Body of pancreas (tissue), 4 donors: ENCODE results near the gene REPIN1.
A peak's percentile ranks its signal among the peaks of the same experiment; 100 is the strongest.

Experiments used
- CTCF ChIP-seq, 7 experiments: fragments of 450-650 bp in 4 of 7; fragments of 200-600 bp in 3 of 7; sonication (generic) in 3 of 7; IDR thresholded peaks; one replicate each; pipeline ENCODE4 v1.5.1; 2016 to 2019; ENCODE audit warnings: antibody characterized with exemption in 7 of 7
- POLR2A ChIP-seq, 3 donors: fragments of 450-650 bp; IDR thresholded peaks; one replicate each; pipeline ENCODE4 v1.6.1; 2016; ENCODE audit warnings: antibody characterized with exemption in 3 of 3, mild to moderate bottlenecking in 2 of 3

GRCh38 chr7:150402671-150403321 is 34.2 kb downstream of the REPIN1 start:
- TF ChIP-seq CTCF (IDR thresholded peaks at IDR 0.05) = no peak
- peak in 1 of 3 donors; percentile 7 for TF ChIP-seq POLR2A (IDR thresholded peaks at IDR 0.05)
